ENCODE results near the gene TPRG1.
A peak's percentile ranks its signal among the peaks of the same experiment; 100 is the strongest.
"Not testable (repeated sequence)": the region's sequence is repeated elsewhere in the genome, so short reads cannot be mapped to it uniquely, and the experiment has no call there.

TPRG1 gene

DNA sequence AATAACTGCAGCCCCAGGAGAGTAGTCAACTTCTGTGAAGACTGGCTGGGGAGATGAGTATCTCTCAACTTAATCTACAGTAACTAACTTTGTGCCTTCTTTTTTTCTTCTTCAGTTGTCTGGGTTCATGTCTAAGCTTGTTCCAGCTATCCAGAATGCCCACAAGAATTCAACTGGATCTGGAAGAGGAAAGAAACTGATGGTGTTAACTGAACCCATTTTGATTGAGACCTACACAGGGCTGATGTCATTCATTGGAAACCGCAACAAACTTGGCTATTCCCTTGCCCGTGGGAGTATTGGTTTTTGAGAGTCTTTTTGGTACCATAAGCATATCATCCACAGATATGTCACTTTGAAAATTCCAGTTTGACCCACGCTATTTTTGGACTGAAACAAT, 148.7 kb downstream of the TPRG1 start:
- DNase-seq = no peak

DNA sequence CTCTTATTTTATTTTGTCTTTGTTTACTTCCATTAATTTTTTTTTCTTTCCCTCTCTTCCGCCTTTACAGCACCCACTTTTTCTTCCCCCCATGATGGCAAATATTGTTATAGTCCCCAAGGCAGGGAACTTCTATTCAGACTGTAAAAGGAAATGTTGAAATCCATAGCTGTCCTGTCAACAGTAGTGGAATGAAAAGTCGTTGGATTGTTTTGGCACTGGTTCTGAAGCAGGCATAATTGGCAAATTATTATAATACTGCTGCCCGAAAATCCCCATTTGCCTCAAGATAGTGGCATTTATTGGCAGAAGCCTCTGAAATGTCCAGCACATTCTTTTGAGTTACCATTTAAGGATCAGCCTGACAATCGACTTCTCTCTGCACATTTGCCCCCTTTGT, 150.6 kb downstream of the TPRG1 start:
- DNase-seq = no peak

DNA sequence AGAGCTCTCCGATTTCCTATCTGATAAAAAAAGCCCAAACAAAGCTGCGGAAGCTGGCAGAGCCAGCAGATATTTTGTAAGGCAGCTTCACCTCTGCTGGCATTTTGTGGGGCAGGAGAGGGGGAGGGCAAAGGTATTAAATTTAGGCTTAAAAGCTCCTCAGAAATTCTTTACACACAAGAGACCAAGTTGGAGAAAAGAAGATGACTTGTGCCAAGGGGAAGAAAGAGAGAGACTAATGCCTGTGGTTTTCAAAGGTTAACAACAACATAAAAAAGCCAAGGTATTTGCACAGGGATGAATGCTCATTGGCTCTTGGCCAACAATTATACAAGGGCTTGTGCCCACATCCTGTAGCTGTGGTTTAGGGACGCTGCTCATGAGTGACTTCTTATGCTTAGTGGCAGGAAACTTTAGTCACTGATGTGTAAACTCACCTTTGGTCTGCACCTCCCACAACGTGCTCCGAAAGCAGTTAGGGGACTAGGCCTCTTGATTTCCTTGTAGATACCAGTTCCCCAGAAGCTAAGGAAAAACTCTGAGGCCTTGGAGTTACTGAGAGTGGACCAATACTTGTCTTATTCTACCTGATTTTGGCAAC, 152.9 kb downstream of the TPRG1 start:
- peak; percentile 77 to 80 for DNase-seq

DNA sequence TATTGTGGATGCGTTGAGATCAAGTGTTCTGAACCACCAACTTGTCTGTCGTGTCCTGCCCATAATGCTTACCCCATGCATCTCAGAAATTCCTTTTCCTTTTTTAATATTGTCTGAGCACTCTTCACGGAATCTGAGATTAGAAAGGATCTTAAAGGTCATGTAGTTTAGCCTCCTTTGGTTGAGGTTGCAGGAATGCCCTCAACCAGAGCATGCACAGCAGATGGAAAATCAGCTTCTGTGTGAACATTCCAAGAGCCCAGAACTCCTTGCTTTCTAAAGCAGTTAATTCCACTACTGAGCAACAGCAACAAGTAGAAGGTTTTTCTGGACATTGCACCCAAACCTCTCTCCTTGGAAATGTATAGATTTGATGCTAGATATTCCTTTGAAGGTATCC, 153.7 kb downstream of the TPRG1 start:
- DNase-seq = no peak

DNA sequence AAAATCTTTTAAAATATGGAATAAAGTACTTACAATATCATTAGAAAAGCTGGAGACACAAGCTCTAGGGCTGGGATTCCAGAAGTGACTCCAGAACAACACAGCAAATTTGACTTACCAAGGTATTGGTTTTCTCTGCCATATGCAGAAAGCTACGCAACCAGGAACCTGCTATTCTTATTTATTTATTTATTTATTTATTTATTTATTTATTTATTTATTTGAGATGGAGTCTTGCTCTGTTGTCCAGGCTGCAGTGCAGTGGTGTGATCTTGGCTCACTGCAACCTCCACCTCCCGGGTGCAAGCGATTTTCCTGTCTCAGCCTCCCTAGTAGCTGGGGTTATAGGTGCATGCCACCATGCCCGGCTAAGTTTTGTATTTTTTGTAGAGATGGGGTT, 157.9 kb downstream of the TPRG1 start:
- DNase-seq = not testable (repeated sequence)

DNA sequence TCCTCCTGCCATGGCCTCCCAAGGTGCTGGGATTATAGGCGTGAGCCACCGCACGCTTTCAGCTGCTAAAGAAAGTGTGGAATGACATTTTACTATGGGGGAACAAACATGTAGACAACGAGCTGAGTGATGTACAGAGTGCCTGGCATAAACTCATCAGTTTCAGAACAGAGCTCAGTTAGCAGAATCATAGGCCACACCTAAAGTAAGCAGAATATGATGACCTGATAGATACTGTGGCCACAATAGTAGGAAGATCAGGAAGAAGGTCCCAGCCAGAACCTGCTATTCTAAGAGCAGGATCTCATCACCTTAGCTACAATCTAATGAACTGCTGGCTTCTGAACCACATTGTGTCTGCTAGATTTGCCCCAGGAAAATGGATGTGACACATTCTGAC, 158.3 kb downstream of the TPRG1 start:
- DNase-seq = no peak

DNA sequence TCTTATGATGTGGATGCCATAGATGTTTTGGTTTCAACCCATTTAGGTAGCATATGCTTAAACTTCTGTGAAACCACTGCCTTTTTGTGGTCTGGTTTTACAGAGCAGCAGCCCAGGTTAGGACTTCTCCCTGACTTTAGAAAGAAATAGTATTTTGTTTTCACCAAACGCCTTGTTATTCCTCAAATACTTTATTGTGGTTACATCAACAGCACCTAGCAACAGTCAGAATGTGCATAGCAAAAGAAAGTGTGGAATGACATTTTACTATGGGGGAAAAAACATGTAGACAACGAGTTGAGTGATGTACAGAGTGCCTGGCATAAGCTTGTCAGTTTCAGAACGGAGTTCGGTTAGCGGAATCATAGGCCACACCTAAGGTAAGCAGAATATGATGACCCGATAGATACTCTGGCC, 159.2 kb downstream of the TPRG1 start:
- no peak for DNase-seq

DNA sequence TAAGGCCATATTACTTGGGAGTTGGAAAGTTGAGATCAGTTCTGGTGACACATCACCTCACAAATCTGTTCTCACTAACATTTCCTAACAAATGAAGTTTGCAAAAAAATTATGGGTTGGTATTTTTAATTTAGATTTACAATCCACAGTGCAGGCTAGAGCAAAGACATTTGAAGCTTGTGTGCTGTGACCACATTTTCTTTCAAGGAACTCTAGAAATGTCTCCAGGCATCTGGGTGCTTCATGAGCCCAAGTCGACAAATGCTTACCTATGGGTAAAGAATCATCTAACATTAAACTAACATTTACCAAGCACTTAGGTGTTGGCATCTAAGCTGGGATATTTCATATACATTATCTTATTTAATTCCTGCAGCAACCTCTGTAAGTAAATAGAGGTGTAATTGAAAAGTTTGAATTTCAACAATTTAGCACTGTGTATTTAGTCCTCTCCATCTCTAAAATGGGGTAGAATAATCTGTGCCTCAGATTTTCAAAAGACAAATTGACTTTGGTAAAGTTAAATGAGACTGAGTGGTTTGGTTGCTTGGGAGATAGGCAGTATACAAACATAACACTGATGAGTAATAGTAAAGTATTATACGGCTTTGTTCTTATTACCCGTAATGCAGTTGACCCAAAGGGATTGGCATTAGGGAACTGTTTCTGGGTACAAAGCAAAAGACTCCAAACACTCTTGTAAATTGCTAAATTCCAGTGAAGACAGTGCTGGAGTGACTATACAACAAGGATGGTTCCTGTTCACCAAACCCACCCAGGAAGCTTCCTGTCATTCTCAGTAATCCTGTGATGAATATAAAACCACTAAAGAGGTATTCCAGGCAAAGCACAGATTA, 162.5 kb downstream of the TPRG1 start:
- no peak for DNase-seq

DNA sequence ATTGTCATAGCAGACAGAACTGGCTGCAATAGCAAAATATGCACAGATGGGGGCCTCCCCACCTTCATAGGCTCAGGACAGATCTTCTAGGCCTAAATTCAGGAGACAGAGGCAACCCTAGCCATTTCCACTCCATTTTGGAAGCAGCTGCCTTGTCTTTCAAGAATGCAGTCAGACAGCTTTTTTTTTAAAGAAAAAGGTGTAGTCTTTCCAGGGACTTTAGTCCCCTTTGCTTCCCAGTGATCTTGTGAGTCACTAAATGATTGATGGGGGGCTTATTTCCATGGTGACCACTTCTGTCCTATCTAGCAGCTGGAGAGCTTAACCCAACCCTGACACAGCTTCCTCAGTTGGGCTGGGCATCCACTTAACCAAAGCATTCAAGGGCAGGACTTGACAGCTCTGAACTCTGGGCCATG, 165.9 kb downstream of the TPRG1 start:
- no peak for DNase-seq

DNA sequence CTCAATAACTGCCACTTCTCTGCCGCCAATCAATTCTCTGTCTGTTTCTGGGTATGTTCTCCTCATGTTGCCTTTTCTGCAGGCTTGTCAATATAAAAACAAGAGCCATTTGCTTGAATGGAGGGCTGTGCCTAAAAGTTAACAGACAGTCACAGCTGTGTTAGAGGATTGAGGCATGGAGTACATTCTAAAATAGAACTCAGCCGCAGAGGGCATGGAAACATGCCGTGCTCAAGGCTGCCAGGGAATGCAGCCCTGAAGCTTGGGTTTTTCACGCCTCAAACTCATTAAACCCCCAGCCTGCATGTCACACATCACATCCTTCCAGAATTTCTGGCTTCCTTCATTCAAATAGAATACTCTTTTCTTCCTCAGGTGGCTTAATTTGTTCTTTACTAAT, 166.6 kb downstream of the TPRG1 start:
- no peak for DNase-seq

DNA sequence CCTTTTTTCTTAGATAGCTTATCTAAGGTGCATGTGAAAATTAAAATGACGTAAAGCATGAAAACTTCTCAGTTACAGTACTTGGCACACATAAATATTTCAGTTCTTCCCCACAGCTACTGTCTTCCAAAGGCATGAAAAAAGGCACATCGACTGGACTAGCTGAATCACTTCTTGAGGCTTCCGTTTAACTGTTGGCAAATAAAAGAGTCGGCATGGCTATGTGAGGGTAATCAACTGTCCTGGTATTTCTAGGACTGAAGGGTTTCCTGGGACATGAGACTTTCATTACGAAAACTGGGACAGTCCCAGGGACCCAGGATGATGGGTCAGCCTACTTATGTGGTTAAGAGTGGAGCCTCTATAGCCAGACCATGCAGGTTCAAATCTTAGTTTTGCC, 168.2 kb downstream of the TPRG1 start:
- DNase-seq = no peak

DNA sequence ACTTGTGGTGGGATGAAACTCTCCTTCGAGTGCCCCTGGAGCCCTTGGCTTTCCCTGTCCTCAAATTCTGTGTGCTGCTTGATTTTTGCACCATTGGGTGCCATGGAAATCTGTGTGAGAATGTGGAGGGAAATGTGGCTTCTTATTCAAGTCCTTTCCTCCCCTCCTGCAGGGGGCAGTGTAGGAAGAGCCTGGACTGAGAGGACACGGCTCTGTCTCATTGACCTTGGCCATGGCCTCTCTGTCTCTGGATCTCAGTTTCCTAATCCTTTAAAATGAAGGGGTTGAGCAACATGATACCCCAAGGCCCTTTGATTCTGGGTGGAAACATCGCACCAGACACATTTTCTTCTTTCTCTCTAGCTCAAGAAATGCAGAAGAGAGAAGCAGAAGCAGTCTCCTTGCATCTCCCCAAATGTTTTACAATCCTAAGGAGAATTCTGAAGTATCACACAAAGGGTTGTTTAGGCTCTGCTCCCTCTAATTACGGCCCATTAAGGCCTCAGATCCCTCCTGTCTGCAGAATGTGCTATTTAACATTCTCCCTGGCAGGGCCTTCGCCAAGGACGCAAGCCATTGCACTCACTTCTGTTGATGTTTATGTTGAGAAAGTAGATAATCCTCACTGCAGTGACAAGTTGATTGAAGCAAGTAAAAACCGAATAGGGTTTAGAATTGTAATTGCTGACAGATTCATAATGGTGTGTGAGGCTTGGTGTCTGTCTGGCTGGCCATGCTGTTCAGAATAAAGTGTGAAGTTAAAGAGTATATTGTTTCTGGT, 169.1 kb downstream of the TPRG1 start:
- no peak for DNase-seq

DNA sequence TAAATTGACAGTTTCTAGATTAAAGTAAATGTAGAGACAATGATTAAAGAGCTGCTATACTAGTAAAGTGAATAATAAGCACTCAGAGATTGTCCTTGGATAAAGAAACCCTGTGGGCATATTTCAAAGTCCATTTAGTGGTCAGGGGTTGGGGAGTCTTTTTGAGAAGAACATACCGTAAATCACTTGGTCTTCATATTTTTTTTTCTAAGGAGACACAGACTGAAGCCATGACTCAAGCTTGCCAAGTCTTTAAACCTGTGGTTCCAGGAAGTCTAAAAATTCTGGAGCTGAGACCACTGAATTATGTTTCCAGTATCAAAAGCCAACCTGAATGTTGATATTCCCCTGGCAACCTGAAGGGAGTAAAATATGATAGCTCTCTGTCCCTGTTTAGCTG, 171.0 kb downstream of the TPRG1 start:
- DNase-seq = no peak

DNA sequence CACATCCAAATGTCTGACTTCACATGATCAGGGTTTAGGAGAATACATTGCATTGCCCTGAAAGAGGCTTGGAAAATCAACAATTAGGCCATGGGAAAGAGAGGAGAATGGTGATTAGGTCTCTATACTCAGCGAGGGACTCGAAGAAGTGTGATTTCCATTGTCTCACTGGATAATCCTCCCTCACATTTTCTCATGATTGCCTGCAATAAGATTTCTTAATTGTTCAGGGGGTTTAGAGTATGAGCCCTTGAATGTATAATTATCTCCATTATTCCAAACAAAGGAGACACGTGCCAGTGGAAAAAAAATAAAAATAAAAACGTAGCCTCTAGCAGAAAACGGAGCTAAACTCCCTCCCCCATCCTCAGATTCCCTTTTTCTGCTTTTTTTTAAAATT, 173.2 kb downstream of the TPRG1 start:
- DNase-seq = no peak

DNA sequence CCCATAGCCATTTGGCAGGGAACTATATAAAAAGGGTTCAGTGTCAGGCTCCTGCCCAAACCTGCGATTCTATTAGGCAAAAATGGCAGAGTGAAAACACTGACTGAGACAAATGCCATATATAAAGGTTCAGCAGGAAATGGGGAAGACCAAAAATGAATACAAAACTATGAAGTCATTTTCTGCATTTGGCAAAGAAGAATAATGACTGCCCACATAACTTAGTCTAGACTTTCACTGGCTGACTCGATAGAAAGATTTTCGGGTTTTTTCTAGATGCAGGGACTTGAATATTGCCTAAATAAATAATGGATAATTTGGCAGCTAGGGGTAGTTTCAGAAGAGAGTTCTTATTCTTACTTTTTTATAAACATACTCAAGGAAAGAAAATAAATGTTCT, 178.0 kb downstream of the TPRG1 start:
- DNase-seq = no peak

DNA sequence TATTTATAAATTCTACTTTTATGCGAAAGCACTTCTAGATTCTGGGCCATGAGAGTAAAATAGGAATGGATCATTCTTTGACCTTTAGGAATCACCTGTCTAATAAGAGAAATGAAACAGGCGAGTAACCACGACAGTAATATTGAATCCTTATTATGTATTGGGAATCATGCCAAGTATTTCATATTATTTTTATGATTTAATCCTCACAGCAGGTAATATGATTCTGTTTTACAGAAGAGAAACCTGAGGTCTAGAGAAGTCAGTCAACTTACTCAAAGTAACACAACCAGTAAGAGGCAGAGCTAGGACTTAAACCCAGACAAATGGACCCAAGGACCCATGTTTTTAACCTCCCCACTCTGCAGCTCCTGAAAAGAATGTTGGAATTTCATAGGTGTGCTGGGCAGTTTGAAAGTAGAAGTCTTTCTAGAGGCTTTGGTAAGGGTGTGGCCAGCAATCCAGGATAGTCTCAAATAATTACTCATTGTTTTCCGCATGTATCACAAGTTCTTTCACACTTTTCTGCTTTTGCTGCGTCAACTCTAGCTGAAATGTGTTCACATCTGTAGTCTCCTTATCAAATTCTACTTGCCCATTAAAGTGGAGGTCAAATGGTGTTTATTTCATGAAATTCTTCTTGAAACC, 181.7 kb downstream of the TPRG1 start:
- DNase-seq = no peak

DNA sequence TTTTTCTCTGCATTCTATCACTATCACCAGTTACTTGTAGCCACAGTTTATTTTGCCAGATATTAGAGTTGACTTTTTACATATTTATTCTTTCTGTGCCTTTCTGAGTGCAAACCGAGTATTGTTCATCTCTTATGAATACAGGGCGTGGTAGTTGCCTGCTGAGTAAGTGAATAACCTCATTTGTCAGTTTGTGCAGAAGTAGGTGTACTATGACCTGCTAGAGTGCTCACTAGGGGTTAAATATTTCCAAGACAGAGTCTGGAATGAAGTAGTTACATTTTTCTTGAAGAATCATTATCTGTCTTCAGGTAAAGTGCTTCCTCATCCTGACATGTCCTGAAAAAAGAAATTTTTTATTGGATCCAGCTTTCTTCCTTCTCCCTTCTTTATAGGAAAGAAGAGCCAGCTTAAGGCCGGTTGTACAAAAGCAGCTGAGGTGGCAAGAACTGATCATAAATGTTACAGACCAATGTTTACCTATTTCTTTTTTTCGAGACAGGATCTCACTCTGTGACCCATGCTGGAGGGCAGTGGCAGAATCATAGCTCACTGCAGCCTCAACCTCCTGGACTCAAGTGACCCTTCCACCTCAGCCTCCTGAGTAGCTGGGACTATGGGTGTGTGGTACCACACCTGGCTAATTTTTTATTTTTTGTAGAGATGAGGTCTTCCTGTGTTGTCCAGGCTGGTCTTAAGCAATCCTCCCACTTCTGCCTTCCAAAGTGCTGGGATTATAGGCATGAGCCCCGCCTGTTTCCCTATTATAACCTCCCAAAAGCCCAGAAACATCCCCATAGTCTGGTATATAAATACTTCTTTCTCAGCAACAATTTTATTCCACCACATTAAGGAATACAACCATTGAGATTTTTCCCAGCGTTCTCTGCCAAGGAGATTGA, 182.5 kb downstream of the TPRG1 start:
- DNase-seq = no peak

DNA sequence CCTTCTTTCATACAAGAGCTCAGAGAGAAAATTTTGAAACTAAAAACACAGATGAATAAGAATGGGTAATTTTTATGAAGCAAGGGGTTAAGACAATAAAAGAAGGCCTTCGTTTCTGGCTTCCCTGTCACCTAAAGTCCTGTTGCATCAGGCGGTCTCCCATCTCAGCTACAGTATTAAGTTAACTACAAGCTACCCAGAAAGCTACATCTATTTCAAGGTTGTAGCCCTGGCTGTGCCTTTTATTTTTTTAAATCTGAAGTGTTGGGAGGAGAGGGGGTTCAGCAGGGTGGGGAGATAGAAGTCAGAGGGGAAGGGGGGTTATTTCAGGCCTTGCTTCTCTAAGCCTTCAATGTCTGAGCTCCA, 183.3 kb downstream of the TPRG1 start:
- DNase-seq = no peak

DNA sequence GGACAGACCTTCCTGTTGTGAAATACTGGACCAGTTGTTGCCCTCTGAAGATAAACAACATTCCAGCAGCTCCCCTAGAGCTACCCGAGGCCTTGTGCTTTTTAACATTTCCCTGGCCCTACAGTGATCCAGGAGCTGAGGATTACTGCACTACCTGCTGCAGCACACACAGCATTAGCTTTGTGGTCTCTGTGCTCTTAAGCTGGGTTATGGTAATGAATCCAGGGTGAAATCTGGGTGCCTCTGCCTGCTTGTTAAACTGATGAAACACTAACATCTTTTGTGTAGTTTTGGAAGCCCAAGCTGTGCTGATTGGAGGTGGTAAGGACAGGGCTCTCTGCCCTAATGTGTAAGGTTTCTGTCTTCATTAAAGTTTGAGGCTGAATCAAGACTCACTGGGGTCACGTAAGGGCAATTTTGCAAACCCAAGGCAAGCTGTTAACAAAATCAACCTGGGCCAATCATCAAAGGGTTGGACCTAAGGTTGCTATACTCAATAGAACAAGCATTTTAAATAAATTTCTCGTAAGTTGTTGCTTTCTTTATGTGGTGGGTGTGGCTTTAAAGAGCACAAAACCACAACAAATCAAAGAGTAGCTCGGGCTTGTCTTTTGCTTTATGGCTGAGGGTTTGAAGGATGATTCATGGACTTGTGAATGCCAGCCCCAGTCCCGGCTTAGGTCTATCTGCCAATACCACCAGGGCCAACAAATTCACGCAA, 183.9 kb downstream of the TPRG1 start:
- DNase-seq = peak; percentile 29 to 33

DNA sequence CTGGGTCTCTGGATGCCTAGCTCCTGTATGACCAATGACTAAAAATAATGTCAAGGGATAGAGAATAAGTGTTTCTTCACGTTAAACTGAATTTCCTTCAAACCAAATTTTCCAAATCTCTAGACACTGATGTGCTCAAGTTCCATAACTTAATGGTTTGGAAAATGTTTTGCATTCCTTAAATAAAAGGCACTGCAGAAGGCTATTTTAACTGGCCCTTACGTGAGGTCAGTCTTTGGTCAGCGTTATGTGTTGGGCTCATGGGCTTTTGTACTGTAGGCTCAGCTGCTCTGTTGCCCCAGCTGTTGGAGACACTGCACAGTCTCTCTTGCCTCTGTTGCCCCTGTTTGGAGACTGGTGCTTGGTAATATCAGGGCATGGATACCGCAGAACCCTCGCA, 188.5 kb downstream of the TPRG1 start:
- DNase-seq = no peak

DNA sequence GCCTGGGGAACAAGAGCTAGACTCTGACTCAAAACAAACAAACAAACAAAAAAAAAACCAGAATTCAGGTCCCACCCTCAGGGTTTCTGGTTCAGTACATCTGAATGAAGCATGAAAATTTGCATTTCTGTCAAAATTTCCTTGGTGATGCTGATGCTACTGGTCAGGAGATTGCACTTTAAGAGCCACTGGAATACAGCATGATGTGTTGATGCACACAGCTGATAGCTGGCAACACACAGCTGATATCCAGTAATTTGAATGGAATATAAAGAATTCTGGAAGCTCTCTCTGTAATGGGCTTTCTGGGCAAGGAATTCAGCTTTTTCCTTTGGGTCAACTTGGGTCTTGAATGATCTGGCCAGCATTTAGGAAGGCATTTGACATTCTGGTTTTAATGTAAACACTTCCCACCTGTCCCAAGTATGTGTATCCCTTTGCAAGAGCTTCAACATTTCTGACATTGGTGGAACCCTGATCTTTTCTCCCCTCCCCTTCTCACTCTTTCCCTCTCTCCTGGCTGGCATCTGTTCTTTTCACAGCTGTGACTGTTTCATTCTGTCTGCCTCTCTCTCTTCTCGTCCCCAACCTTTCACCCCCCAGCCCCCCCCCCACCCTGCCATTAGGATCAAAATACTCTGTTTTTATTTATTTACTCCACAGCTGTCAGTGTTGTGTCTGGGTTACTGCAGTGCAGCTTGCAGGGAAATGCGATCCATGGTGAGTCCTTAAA, 189.5 kb downstream of the TPRG1 start:
- no peak for DNase-seq

Data from activated T-cell treated with anti-CD3 and anti-CD28 coated beads, Interleukin-2, amount 50 U/mL, for 48 hours (primary cell).